ENCODE measurements around the gene TCHHL1. TPM values are rescaled to one million over a fixed set of nuclear protein-coding genes. Genes with fewer than 3 reads are reported as not detected.

Gene TCHHL1
- total and polyA plus RNA-seq, 9 of the 15 experiments (the other 6 are each of a cell fraction or from before 2014, with no cell fraction given): not detected

DNA sequence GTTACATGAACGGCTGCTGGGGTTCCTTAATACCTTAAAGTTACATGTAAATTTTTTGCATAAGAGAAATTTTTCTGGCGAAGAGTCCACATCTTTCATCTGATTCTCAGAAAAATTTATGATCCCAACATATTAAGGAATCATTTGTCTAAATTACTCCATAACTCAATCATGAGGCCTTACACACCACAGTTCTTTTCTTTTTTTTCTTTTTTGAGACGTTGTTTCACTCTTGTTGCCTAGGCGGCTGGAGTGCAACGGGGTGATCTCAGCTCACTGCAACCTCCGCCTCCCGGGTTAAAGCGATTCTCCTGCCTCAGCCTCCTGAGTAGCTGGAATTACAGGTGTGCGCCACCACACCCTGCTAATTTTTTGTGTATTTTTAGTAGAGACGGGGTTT lies 50.0 kb downstream of the TCHHL1 start:
- BruUV-seq (replicated peaks): no TSS peak
- H3K4me3 ChIP-seq: no peak overlapping the region
- no peaks in the 10 kb centered on the region for H3K9me1 ChIP-seq (ENCODE audit: control insufficient read depth, insufficient read depth, low read length)
- H4K20me1 ChIP-seq (replicated peaks; ENCODE audit: control insufficient read depth, insufficient read depth, low read length): no peaks in the 10 kb centered on the region
- no peak for DNase-seq (ENCODE audit: extremely low read depth in 1 of 4, low spot score in 3 of 4)
- no peak overlapping the region for H2AFZ ChIP-seq (ENCODE audit: low read depth, low read length)
- no peaks in the 10 kb centered on the region for H3K27me3 ChIP-seq (ENCODE audit: control insufficient read depth in 2 of 2, insufficient read depth in 2 of 2, low read length in 2 of 2)
- no peak for ATAC-seq
- peaks cover 23 to 24% of the 10 kb centered on the region in 2 experiments for H3K4me1 ChIP-seq (replicated peaks in 1 of 2; ENCODE audit: control insufficient read depth in 2 of 2, insufficient read depth in 2 of 2, low read length in 2 of 2)
- peaks cover 29% of the 10 kb centered on the region for H3K79me2 ChIP-seq (ENCODE audit: control insufficient read depth, insufficient read depth, low read length)
- POLR2A ChIA-PET: no interaction called here
- no peak overlapping the region for H3K9ac ChIP-seq (ENCODE audit: insufficient read depth in 1 of 2, low read depth in 2 of 2, low read length in 2 of 2)
- intact Hi-C loops (cut with micrococcal nuclease) (loop anchor here (1.0 kb wide), 1 partner anchor 8 kb away; no protein-coding TSS in a partner anchor), in situ Hi-C loops (cut with MboI) (no loop called here)
- WGBS (ENCODE audit: insufficient coverage, low coverage, missing lambda C conversion rate): 85% methylated on average over 10 of the region's 10 CpGs
- CTCF ChIA-PET (ENCODE audit: low intra/inter-chr PET ratio): no interaction called here
- H3K9me3 ChIP-seq (replicated peaks; ENCODE audit: control insufficient read depth, insufficient read depth, low read depth, low read length): no peaks in the 10 kb centered on the region
- H3K27ac ChIP-seq (ENCODE audit: extremely low read depth, low read depth, low read length): no peak overlapping the region
- peaks cover 3% of the 10 kb centered on the region; the same call in 2 of the 3 replicates for H3K36me3 ChIP-seq (ENCODE audit: control insufficient read depth, insufficient read depth, low read length)
- H3K4me2 ChIP-seq (ENCODE audit: insufficient read depth, low read length): no peak overlapping the region
- no peak for FAIRE-seq
- TF ChIP-seq ZFX (CRISPR knock-in tag; IDR thresholded peaks at IDR 0.05) (no peak), TAF1 (IDR thresholded peaks at IDR 0.05; ENCODE audit: control insufficient read depth, extremely low read depth, insufficient read depth, low read length, severe bottlenecking) (no peak), ZZZ3 (IDR thresholded peaks at IDR 0.05) (no peak), SLC30A9 (CRISPR knock-in tag; IDR thresholded peaks at IDR 0.05) (no peak), POLR2G (IDR thresholded peaks at IDR 0.05; ENCODE audit: low read depth, low read length) (no peak), HIVEP1 (CRISPR knock-in tag; IDR thresholded peaks at IDR 0.05) (no peak), HNRNPK (IDR thresholded peaks at IDR 0.05; ENCODE audit: low read depth, low read length, poor library complexity, severe bottlenecking) (no peak), HOXB6 (CRISPR knock-in tag; IDR thresholded peaks at IDR 0.05; ENCODE audit: borderline replicate concordance) (no peak), HMG20A (CRISPR knock-in tag; conservative IDR thresholded peaks at IDR 0.05) (no peak), XRCC5 (IDR thresholded peaks at IDR 0.05; ENCODE audit: low read depth, low read length) (no peak)
- TF ChIP-seq, protein P1, sequence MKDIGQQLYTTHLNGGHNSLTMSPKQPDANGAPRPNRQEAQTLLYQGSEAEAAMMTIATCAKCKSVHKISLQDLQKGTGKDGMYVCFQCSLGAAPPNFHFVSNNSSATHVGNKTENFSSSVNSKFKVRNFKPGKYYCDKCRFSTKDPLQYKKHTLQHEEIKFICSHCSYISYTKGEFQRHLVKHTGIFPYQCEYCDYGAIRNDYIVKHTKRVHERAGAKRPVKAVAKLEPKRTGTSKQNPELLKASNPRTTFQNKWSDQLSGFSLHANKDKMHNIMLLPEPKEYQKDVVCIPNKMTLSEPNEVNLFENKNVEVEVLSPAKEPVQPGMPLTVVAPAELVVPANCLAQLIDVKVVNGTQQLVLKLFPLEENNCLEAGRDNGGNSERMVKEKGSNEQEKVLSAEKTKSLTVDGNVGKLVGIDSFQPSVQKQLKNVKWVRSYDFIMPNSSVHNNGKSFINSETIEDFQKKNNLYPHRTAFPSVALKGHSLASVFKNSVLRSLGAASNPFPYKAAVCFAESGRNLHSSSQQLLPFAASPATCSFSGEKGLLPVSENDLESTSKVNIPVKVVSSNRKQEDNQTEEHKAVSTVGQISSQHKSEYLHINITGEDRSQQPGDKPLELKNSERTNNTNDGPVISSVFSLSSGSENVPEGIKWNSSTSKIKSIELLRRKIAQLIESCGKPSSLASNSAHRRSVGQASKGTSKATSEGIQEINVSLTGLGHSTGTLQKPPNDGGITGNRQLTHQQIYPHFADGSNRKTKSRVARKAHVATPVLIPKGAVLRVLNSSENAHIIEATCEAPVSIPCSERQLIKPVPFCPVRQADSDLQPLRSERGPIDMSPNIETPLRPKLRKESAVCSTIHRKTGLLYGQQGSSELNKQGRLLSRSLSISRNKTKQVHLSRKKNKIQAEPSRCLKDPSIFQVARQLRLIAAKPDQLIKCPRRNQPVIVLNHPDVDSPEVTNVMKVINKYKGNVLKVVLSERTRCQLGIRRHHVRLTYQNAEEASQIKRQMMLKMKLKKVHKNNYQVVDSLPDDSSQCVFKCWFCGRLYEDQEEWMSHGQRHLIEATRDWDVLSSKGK (CRISPR knock-in tag; IDR thresholded peaks at IDR 0.05): no peak
- TF ChIP-seq, protein P2, sequence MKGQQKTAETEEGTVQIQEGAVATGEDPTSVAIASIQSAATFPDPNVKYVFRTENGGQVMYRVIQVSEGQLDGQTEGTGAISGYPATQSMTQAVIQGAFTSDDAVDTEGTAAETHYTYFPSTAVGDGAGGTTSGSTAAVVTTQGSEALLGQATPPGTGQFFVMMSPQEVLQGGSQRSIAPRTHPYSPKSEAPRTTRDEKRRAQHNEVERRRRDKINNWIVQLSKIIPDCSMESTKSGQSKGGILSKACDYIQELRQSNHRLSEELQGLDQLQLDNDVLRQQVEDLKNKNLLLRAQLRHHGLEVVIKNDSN (CRISPR knock-in tag; IDR thresholded peaks at IDR 0.05): no peak
- TF ChIP-seq, protein P3, sequence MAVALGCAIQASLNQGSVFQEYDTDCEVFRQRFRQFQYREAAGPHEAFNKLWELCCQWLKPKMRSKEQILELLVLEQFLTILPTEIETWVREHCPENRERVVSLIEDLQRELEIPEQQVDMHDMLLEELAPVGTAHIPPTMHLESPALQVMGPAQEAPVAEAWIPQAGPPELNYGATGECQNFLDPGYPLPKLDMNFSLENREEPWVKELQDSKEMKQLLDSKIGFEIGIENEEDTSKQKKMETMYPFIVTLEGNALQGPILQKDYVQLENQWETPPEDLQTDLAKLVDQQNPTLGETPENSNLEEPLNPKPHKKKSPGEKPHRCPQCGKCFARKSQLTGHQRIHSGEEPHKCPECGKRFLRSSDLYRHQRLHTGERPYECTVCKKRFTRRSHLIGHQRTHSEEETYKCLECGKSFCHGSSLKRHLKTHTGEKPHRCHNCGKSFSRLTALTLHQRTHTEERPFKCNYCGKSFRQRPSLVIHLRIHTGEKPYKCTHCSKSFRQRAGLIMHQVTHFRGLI (CRISPR knock-in tag; IDR thresholded peaks at IDR 0.05): no peak
- TF ChIP-seq, protein P4, sequence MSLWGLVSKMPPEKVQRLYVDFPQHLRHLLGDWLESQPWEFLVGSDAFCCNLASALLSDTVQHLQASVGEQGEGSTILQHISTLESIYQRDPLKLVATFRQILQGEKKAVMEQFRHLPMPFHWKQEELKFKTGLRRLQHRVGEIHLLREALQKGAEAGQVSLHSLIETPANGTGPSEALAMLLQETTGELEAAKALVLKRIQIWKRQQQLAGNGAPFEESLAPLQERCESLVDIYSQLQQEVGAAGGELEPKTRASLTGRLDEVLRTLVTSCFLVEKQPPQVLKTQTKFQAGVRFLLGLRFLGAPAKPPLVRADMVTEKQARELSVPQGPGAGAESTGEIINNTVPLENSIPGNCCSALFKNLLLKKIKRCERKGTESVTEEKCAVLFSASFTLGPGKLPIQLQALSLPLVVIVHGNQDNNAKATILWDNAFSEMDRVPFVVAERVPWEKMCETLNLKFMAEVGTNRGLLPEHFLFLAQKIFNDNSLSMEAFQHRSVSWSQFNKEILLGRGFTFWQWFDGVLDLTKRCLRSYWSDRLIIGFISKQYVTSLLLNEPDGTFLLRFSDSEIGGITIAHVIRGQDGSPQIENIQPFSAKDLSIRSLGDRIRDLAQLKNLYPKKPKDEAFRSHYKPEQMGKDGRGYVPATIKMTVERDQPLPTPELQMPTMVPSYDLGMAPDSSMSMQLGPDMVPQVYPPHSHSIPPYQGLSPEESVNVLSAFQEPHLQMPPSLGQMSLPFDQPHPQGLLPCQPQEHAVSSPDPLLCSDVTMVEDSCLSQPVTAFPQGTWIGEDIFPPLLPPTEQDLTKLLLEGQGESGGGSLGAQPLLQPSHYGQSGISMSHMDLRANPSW (CRISPR knock-in tag; IDR thresholded peaks at IDR 0.05): no peak
